Liver (tissue), 3 donors: ENCODE results near the gene FRAT1.

ENCODE experiments used
- CTCF ChIP-seq: fragments of 150-350 bp; IDR thresholded peaks from 2 replicates; pipeline ENCODE4 v1.5.1; 2017; ENCODE audit warnings: improper control_type of control experiment, low read depth, low read length; ENCODE audit not compliant: missing input control
- MAX ChIP-seq: IDR thresholded peaks from 2 replicates; pipeline ENCODE4 v1.6.1; 2016; ENCODE audit warnings: antibody characterized with exemption
- REST ChIP-seq: IDR thresholded peaks from 2 replicates; pipeline ENCODE4 v1.6.1; 2016; ENCODE audit warnings: antibody characterized with exemption, mild to moderate bottlenecking
- SP1 ChIP-seq: IDR thresholded peaks from 2 replicates; pipeline ENCODE4 v1.6.1; 2018; ENCODE audit warnings: antibody characterized with exemption, mild to moderate bottlenecking
- ZBTB33 ChIP-seq: IDR thresholded peaks from 2 replicates; pipeline ENCODE4 v1.6.1; 2016; ENCODE audit warnings: antibody characterized with exemption
- donor health status: healthy.
- donor health status: healthy.

- no peak for TF ChIP-seq CTCF
- no peak for TF ChIP-seq MAX
- TF ChIP-seq SP1, result no peak
- TF ChIP-seq ZBTB33, result no peak
- TF ChIP-seq REST, result no peak
These were observed 2.7 kb downstream of the FRAT1 start for GRCh38 chr10:97321804-97322190.
